Stimulated activated CD4-positive, alpha-beta T cell treated with anti-CD3 and anti-CD28 coated beads, Interleukin-4, amount 100 ng/mL, for 48 hours (primary cell): ENCODE data around the gene ANXA11.
A peak's percentile ranks its signal among the peaks of the same experiment; 100 is the strongest.
"Not testable (repeated sequence)": the region's sequence is repeated elsewhere in the genome, so short reads cannot be mapped to it uniquely, and the experiment has no call there.

Experiments
- DNase-seq, 2 donors: peaks; one replicate each; pipeline ENCODE4 v3.0.0-alpha.2; 2020; ENCODE audit warnings: low read depth in 2 of 2

Gene ANXA11

GRCh38 chr10:80205477-80206276 is at the start of gene ANXA11:
TSS of gene ANXA11 (minus strand) at chr10:80205537. CDS start at chr10:80172861, 32,676 bp downstream.
- DNase-seq = peak; percentile 73 to 79

GRCh38 chr10:80254726-80255125 is 49.4 kb upstream of the ANXA11 start:
- DNase-seq = not testable (repeated sequence)

- not testable (repeated sequence) for DNase-seq
Observed at GRCh38 chr10:80253963-80254271, 48.6 kb upstream of the ANXA11 start.

- no peak for DNase-seq
Observed at GRCh38 chr10:80253266-80253962, 48.1 kb upstream of the ANXA11 start.

- no peak for DNase-seq
Observed at GRCh38 chr10:80252296-80252887, 47.1 kb upstream of the ANXA11 start.

GRCh38 chr10:80251703-80252280 is 46.5 kb upstream of the ANXA11 start:
- DNase-seq = not testable (repeated sequence)

- not testable (repeated sequence) for DNase-seq
Observed at GRCh38 chr10:80250399-80250798, 45.1 kb upstream of the ANXA11 start.

- not testable (repeated sequence) for DNase-seq
Observed at GRCh38 chr10:80249906-80250305, 44.6 kb upstream of the ANXA11 start.

GRCh38 chr10:80247611-80248010 is 42.3 kb upstream of the ANXA11 start:
- DNase-seq = not testable (repeated sequence)

GRCh38 chr10:80244371-80244770 is 39.0 kb upstream of the ANXA11 start:
- DNase-seq = not testable (repeated sequence)

- not testable (repeated sequence) for DNase-seq
Observed at GRCh38 chr10:80242341-80242740, 37.0 kb upstream of the ANXA11 start.

- DNase-seq = not testable (repeated sequence)
Observed at GRCh38 chr10:80236457-80236856, 31.1 kb upstream of the ANXA11 start.

GRCh38 chr10:80234331-80235235 is 29.2 kb upstream of the ANXA11 start:
- DNase-seq = not testable (repeated sequence)

GRCh38 chr10:80233871-80234270 is 28.5 kb upstream of the ANXA11 start:
- DNase-seq = not testable (repeated sequence)

- DNase-seq = not testable (repeated sequence)
Observed at GRCh38 chr10:80226723-80227122, 21.4 kb upstream of the ANXA11 start.

- DNase-seq = not testable (repeated sequence)
Observed at GRCh38 chr10:80223031-80223419, 17.7 kb upstream of the ANXA11 start.

GRCh38 chr10:80218878-80219277 is 13.5 kb upstream of the ANXA11 start:
- not testable (repeated sequence) for DNase-seq

- DNase-seq = not testable (repeated sequence)
Observed at GRCh38 chr10:80214368-80214982, 9.1 kb upstream of the ANXA11 start.

- not testable (repeated sequence) for DNase-seq
Observed at GRCh38 chr10:80212535-80213115, 7.3 kb upstream of the ANXA11 start.

- no peak for DNase-seq
Observed at GRCh38 chr10:80211786-80212185, 6.4 kb upstream of the ANXA11 start.
